ENCODE results near the gene PTAFR. TPM values are rescaled to one million over a fixed set of nuclear protein-coding genes. Genes with fewer than 3 reads are reported as not detected.

The PTAFR gene
- total RNA-seq, 1 experiment from 2014 or later, result 1.3 TPM

DNA sequence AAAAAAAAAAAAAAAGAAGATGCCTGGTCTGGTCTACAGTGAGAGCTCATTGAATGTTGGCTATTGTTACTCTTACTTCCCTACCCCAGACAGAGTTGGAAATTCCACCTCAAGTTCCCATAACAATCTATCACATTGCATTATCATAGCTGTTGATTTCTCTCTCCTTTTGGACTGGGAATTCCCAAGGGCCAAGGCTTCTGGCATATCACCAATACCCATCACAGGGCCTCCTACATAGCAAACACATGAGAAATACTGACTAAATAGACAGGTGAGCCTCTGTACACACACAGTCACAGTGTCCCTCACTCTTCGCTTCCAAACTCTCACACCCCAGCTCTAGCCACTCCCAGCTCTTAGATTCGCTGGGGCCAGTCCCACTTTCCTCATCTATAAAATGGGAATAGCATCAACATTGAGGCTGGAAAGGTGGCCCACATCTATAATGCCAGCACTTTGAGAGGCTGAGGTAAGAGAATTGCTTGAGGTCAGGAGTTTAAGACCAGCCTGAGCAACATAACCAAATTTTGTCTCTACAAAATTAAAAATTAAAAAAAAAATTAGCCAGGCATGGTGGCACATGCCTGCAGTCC is 6.4 kb downstream of the PTAFR start:
- H3K27me3 ChIP-seq (ENCODE audit: insufficient read depth, low read length), result no peaks in the 10 kb centered on the region
- TF ChIP-seq FOSL1 (IDR thresholded peaks at IDR 0.05; ENCODE audit: low read depth) (no peak), EZH2 (IDR thresholded peaks at IDR 0.05) (no peak), ZFX (IDR thresholded peaks at IDR 0.05) (no peak), POLR2AphosphoS5 (IDR thresholded peaks at IDR 0.05; ENCODE audit: low read depth, low read length) (no peak), RAD21 (IDR thresholded peaks at IDR 0.05; ENCODE audit: low read depth) (no peak), REST (IDR thresholded peaks at IDR 0.05; ENCODE audit: low read depth) (no peak), SRF (IDR thresholded peaks at IDR 0.05; ENCODE audit: low read depth) (no peak), POLR2A (IDR thresholded peaks at IDR 0.05; ENCODE audit: borderline replicate concordance, extremely low read depth, insufficient read depth, insufficient read length) (no peak), CBX3 (IDR thresholded peaks at IDR 0.05; ENCODE audit: low read depth) (no peak), EZH2phosphoT487 (IDR thresholded peaks at IDR 0.05; ENCODE audit: borderline replicate concordance) (no peak), JUND (IDR thresholded peaks at IDR 0.05) (no peak), YY1 (IDR thresholded peaks at IDR 0.05; ENCODE audit: extremely low read depth, insufficient replicate concordance, low read depth, low read length) (no peak), TCF7L2 (IDR thresholded peaks at IDR 0.05; ENCODE audit: borderline replicate concordance, extremely low read depth, insufficient read depth, insufficient read length) (no peak), SP1 (IDR thresholded peaks at IDR 0.05; ENCODE audit: low read depth) (no peak)
- TF ChIP-seq, protein P1, sequence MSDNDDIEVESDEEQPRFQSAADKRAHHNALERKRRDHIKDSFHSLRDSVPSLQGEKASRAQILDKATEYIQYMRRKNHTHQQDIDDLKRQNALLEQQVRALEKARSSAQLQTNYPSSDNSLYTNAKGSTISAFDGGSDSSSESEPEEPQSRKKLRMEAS (IDR thresholded peaks at IDR 0.05), result no peak
- TF ChIP-seq, protein P2, sequence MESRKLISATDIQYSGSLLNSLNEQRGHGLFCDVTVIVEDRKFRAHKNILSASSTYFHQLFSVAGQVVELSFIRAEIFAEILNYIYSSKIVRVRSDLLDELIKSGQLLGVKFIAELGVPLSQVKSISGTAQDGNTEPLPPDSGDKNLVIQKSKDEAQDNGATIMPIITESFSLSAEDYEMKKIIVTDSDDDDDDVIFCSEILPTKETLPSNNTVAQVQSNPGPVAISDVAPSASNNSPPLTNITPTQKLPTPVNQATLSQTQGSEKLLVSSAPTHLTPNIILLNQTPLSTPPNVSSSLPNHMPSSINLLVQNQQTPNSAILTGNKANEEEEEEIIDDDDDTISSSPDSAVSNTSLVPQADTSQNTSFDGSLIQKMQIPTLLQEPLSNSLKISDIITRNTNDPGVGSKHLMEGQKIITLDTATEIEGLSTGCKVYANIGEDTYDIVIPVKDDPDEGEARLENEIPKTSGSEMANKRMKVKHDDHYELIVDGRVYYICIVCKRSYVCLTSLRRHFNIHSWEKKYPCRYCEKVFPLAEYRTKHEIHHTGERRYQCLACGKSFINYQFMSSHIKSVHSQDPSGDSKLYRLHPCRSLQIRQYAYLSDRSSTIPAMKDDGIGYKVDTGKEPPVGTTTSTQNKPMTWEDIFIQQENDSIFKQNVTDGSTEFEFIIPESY (IDR thresholded peaks at IDR 0.05; ENCODE audit: extremely low read depth, insufficient replicate concordance, low read length), result no peak
- no peaks in the 10 kb centered on the region for H3K79me2 ChIP-seq (ENCODE audit: insufficient read depth, low read length)
- H3K9me2 ChIP-seq (ENCODE audit: insufficient read depth), result no peaks in the 10 kb centered on the region
- H3K4me3 ChIP-seq (replicated peaks in 1 of 2; ENCODE audit: low read depth in 1 of 2, low read length in 2 of 2), result no peak overlapping the region
- H3K9me3 ChIP-seq (ENCODE audit: control insufficient read depth in 1 of 2, insufficient read depth in 1 of 2, low read depth in 1 of 2, low read length in 2 of 2), result no peaks in the 10 kb centered on the region
- no peak overlapping the region for H3K27ac ChIP-seq (ENCODE audit: low read depth, low read length)
- H3K36me3 ChIP-seq (ENCODE audit: control insufficient read depth in 1 of 2, insufficient read depth in 2 of 2, low read length in 2 of 2), result no peaks in the 10 kb centered on the region
- no peak overlapping the region for H3K4me2 ChIP-seq (ENCODE audit: low read length)
- ChIA-PET POLR2A (no interaction called here), CTCF (interaction anchor here (1.5 kb wide), 1 partner anchor 79 kb away, joined by 3 read pairs; no protein-coding TSS in a partner anchor), RAD21 (ENCODE audit: low non-redundant PET in 1 of 2, low total read pairs in 2 of 2, uncharacterized antibody in 2 of 2, unreplicated experiment in 2 of 2) (no interaction called here)
- DNase-seq (ENCODE audit: low read depth, low spot score) (no peak), ATAC-seq (no peak)
- intact Hi-C loops (cut with micrococcal nuclease), result no loop called here
- no TSS peak for BruUV-seq (replicated peaks)
- H3K4me1 ChIP-seq (ENCODE audit: control insufficient read depth in 1 of 2, insufficient read depth in 2 of 2, low read length in 2 of 2), result no peaks in the 10 kb centered on the region
- H3K9ac ChIP-seq (ENCODE audit: low read length), result no peak overlapping the region
- no peak overlapping the region for H2AFZ ChIP-seq (ENCODE audit: low read depth, low read length, poor library complexity, severe bottlenecking)
- no peaks in the 10 kb centered on the region for H4K20me1 ChIP-seq (ENCODE audit: insufficient read depth)

All from HCT116 (cell line).